Neural cell (in vitro differentiated cells): ENCODE results near the gene LRRC15.

Experiments
- EP300 ChIP-seq: fragments of 450-650 bp; conservative IDR thresholded peaks from 2 replicates; pipeline ENCODE4 v1.6.1; 2014; ENCODE audit warnings: antibody characterized with exemption, mild to moderate bottlenecking, moderate library complexity; ENCODE audit not compliant: poor library complexity, severe bottlenecking
- RAD21 ChIP-seq: fragments of 450-650 bp; conservative IDR thresholded peaks from 2 replicates; pipeline ENCODE4 v1.6.1; 2014; ENCODE audit warnings: antibody characterized with exemption, mild to moderate bottlenecking, moderate library complexity
- TF ChIP-seq, protein P1 (sequence below): fragments of 450-650 bp; IDR thresholded peaks from 2 replicates; pipeline ENCODE4 v1.5.1; 2014; ENCODE audit warnings: antibody characterized with exemption, mild to moderate bottlenecking, moderate library complexity; ENCODE audit not compliant: poor library complexity, severe bottlenecking

DNA sequence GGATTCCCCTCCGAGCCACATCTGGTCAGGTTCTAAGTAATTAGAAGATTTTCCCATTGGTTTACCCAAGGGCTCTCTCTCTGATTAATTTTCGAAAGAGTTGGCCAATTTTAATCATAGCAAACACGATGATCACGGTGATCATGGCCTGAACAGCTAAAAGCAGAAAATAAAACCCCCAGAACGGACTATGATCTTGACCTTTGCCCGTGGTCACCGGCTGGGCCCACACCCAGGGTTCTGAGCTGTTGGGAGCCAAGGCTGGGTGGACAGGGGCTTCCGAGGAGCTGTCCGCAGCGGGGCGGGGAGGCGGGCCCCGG lies 27.0 kb upstream of the LRRC15 start:
- TF ChIP-seq, protein P1, sequence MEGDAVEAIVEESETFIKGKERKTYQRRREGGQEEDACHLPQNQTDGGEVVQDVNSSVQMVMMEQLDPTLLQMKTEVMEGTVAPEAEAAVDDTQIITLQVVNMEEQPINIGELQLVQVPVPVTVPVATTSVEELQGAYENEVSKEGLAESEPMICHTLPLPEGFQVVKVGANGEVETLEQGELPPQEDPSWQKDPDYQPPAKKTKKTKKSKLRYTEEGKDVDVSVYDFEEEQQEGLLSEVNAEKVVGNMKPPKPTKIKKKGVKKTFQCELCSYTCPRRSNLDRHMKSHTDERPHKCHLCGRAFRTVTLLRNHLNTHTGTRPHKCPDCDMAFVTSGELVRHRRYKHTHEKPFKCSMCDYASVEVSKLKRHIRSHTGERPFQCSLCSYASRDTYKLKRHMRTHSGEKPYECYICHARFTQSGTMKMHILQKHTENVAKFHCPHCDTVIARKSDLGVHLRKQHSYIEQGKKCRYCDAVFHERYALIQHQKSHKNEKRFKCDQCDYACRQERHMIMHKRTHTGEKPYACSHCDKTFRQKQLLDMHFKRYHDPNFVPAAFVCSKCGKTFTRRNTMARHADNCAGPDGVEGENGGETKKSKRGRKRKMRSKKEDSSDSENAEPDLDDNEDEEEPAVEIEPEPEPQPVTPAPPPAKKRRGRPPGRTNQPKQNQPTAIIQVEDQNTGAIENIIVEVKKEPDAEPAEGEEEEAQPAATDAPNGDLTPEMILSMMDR = no peak
- TF ChIP-seq RAD21 = no peak
- no peak for TF ChIP-seq EP300
